ENCODE results near the gene ATP8A2. TPM values are rescaled to one million over a fixed set of nuclear protein-coding genes. Genes with fewer than 3 reads are reported as not detected.

Gene ATP8A2
- total and polyA plus RNA-seq, 2 of the 4 experiments (the other 2 are of a cell fraction), result 0.02 to 0.18 TPM

GRCh38 chr13:25874064-25874737 is 502.4 kb downstream of the ATP8A2 start:
- CTCF ChIA-PET, result no interaction called here

More at GRCh38 chr13:25874064-25874737, 502.4 kb downstream of the ATP8A2 start:
- Histone ChIP-seq H3K27me3 (ENCODE audit: control insufficient read depth, insufficient read depth, low read length) (no peaks in the 10 kb centered on the region), H3K27ac (ENCODE audit: insufficient read depth, low read length) (no peak overlapping the region), H2BK5ac (ENCODE audit: low read depth, low read length, poor library complexity, severe bottlenecking) (no peak overlapping the region), H3K4ac (ENCODE audit: low read depth, low read length) (no peak overlapping the region), H2AK9ac (replicated peaks; ENCODE audit: low read depth, low read length, poor library complexity) (no peak overlapping the region), H3K4me2 (ENCODE audit: low read depth, low read length) (no peak overlapping the region), H3K4me1 (ENCODE audit: control insufficient read depth, insufficient read depth, low read length) (no peaks in the 10 kb centered on the region), H3K9me3 (ENCODE audit: control insufficient read depth, insufficient read depth, low read length) (no peaks in the 10 kb centered on the region), H4K20me1 (ENCODE audit: insufficient read depth, low read length) (no peaks in the 10 kb centered on the region), H3K9me1 (ENCODE audit: insufficient read depth, low read length) (no peaks in the 10 kb centered on the region), H3K56ac (ENCODE audit: extremely low read depth, insufficient read depth, low read length) (no peak overlapping the region), H4K8ac (ENCODE audit: low read depth in 2 of 2, low read length in 2 of 2) (no peak overlapping the region), H3K18ac (ENCODE audit: low read depth, low read length) (no peak overlapping the region), H3K79me1 (ENCODE audit: low read depth in 1 of 2, low read length in 2 of 2) (no peaks in the 10 kb centered on the region), H4K5ac (ENCODE audit: low read depth, low read length) (no peak overlapping the region), H3K36me3 (ENCODE audit: control insufficient read depth, insufficient read depth, low read length) (no peaks in the 10 kb centered on the region), H2BK120ac (ENCODE audit: low read depth, low read length) (no peak overlapping the region), H2BK20ac (ENCODE audit: low read depth, low read length) (no peak overlapping the region), H3K4me3 (ENCODE audit: insufficient read depth, low read depth, low read length) (no peak overlapping the region), H3K14ac (replicated peaks; ENCODE audit: low read depth, low read length) (no peak overlapping the region), H3K9ac (ENCODE audit: low read depth, low read length) (no peak overlapping the region), H2AFZ (replicated peaks; ENCODE audit: low read length, poor library complexity) (no peak overlapping the region), H2AK5ac (ENCODE audit: low read depth, low read length) (no peak overlapping the region), H3K23ac (ENCODE audit: low read depth, low read length) (no peak overlapping the region), H2BK15ac (ENCODE audit: low read depth, low read length) (no peak overlapping the region), H4K91ac (ENCODE audit: insufficient read depth, low read depth, low read length) (no peak overlapping the region)
- ATAC-seq (ENCODE audit: low read depth) (no peak), DNase-seq (no peak)
- dilution Hi-C loops (cut with HindIII; ENCODE audit: low sequenced_read_pairs, unreplicated experiment), result no loop called here
- 100% methylated on average over 1 of the region's 11 CpGs; no CpG with 5 or more reads in 1 of the 2 experiments for WGBS, 2 experiments (ENCODE audit: extremely low coverage in 2 of 2, insufficient read length in 1 of 2)
- BruUV-seq (replicated peaks), result no TSS peak
- TF ChIP-seq CEBPB (IDR thresholded peaks at IDR 0.05; ENCODE audit: low read depth, low read length) (no peak), USF2 (IDR thresholded peaks at IDR 0.05; ENCODE audit: low read depth, low read length) (no peak), BHLHE40 (IDR thresholded peaks at IDR 0.05; ENCODE audit: low read depth, low read length) (no peak), SMC3 (IDR thresholded peaks at IDR 0.05; ENCODE audit: low read depth, low read length) (no peak), RFX5 (IDR thresholded peaks at IDR 0.05; ENCODE audit: low read depth, low read length) (no peak), MXI1 (IDR thresholded peaks at IDR 0.05; ENCODE audit: borderline replicate concordance, low read depth, low read length) (no peak)
- POLR2A ChIA-PET (ENCODE audit: unreplicated experiment), result no interaction called here
- in situ Hi-C loops (cut with MboI; ENCODE audit: low sequenced_read_pairs), result no loop called here
- intact Hi-C loops (cut with micrococcal nuclease), result no loop called here
